Activated CD4-positive, alpha-beta T cell treated with anti-CD3 and anti-CD28 coated beads, Interleukin-2, amount 10 ng/mL, durations not matched to agents 7 days and 5 days (primary cell): ENCODE results near the gene VPS13D. TPM values are rescaled to one million over a fixed set of nuclear protein-coding genes. Genes with fewer than 3 reads are reported as not detected.

Experiments
- CTCF ChIA-PET: fragments of 350-600 bp; sonication (Branson Sonifier 250); formaldehyde crosslinking; loops from one replicate; lab custom pipeline; 2021; ENCODE audit warnings: antibody characterized with exemption; lab: Charles Lee
- POLR2A ChIA-PET: fragments of 350-600 bp; sonication (Branson Sonifier 250); formaldehyde crosslinking; loops from one replicate; lab custom pipeline; 2021; ENCODE audit warnings: antibody characterized with exemption; lab: Charles Lee
- DNase-seq: peaks from one replicate; pipeline ENCODE4 v3.0.0-alpha.2; 2020
- H3K27ac Mint-ChIP-seq: one replicate; pipeline ENCODE4 v1.8.0; 2021; ENCODE audit warnings: mild to moderate bottlenecking, moderate library complexity, mixed read lengths
- H3K27me3 Mint-ChIP-seq: one replicate; pipeline ENCODE4 v1.8.0; 2021; ENCODE audit warnings: mixed read lengths
- H3K36me3 Mint-ChIP-seq: one replicate; pipeline ENCODE4 v1.8.0; 2021; ENCODE audit warnings: low read depth, mixed read lengths
- H3K4me1 Mint-ChIP-seq: one replicate; pipeline ENCODE4 v1.8.0; 2021; ENCODE audit warnings: mixed read lengths
- H3K4me3 Mint-ChIP-seq: one replicate; pipeline ENCODE4 v1.8.0; 2021; ENCODE audit warnings: mild to moderate bottlenecking, moderate library complexity, mixed read lengths
- H3K9me3 Mint-ChIP-seq: one replicate; pipeline ENCODE4 v1.8.0; 2021; ENCODE audit warnings: mixed read lengths
- total RNA-seq, 2 experiments: library from RNA; stranded (reverse); gene quantifications; one replicate each; pipeline ENCODE4 v1.2.3, GENCODE V29; 2021

VPS13D gene
- total RNA-seq, 2 experiments from 2014 or later = 34.0 to 41.9 TPM

- no peak for DNase-seq
- Mint-ChIP-seq H3K9me3 (no peaks in the 10 kb centered on the region), H3K36me3 (no peaks in the 10 kb centered on the region), H3K4me1 (no peaks in the 10 kb centered on the region), H3K27ac (no peak overlapping the region), H3K4me3 (no peak overlapping the region), H3K27me3 (peaks cover 4% of the 10 kb centered on the region)
- ChIA-PET POLR2A (no interaction called here), CTCF (interaction anchor here (0.6 to 1.5 kb wide), 2 partner anchors 17 to 18 kb away, joined by 3 read pairs; no protein-coding TSS in a partner anchor)
Measured at GRCh38 chr1:12548279-12548972, 318.6 kb downstream of the VPS13D start.

- CTCF ChIA-PET = interaction anchor here (0.6 to 1.5 kb wide), 2 partner anchors 16 to 17 kb away, joined by 3 read pairs; no protein-coding TSS in a partner anchor
- Mint-ChIP-seq H3K27ac (no peak overlapping the region), H3K36me3 (no peaks in the 10 kb centered on the region), H3K27me3 (peaks cover 4% of the 10 kb centered on the region), H3K9me3 (no peaks in the 10 kb centered on the region), H3K4me3 (no peak overlapping the region), H3K4me1 (no peaks in the 10 kb centered on the region)
- POLR2A ChIA-PET = no interaction called here
- no peak for DNase-seq
Measured at GRCh38 chr1:12548973-12549459, 319.2 kb downstream of the VPS13D start.

GRCh38 chr1:12549460-12550349 is 319.9 kb downstream of the VPS13D start:
- ChIA-PET CTCF (interaction anchor here (0.6 to 1.5 kb wide), 2 partner anchors 17 to 124 kb away, joined by 3 to 4 read pairs; no protein-coding TSS in a partner anchor), POLR2A (no interaction called here)
- Mint-ChIP-seq H3K27me3 (no peaks in the 10 kb centered on the region), H3K4me1 (no peaks in the 10 kb centered on the region), H3K27ac (no peak overlapping the region), H3K4me3 (no peak overlapping the region), H3K36me3 (no peaks in the 10 kb centered on the region), H3K9me3 (no peaks in the 10 kb centered on the region)
- no peak for DNase-seq

GRCh38 chr1:12551584-12551983 is 321.8 kb downstream of the VPS13D start:
- no peak overlapping the region for H3K4me3 Mint-ChIP-seq
- no peaks in the 10 kb centered on the region for H3K4me1 Mint-ChIP-seq
- ChIA-PET CTCF (no interaction called here), POLR2A (no interaction called here)
- no peaks in the 10 kb centered on the region for H3K36me3 Mint-ChIP-seq
- no peak overlapping the region for H3K27ac Mint-ChIP-seq
- no peaks in the 10 kb centered on the region for H3K27me3 Mint-ChIP-seq
- DNase-seq = no peak
- no peaks in the 10 kb centered on the region for H3K9me3 Mint-ChIP-seq

- CTCF ChIA-PET = no interaction called here
- no peak for DNase-seq
- no peaks in the 10 kb centered on the region for H3K36me3 Mint-ChIP-seq
- POLR2A ChIA-PET = no interaction called here
- H3K27me3 Mint-ChIP-seq = no peaks in the 10 kb centered on the region
- no peak overlapping the region for H3K27ac Mint-ChIP-seq
- H3K4me3 Mint-ChIP-seq = no peak overlapping the region
- H3K4me1 Mint-ChIP-seq = no peaks in the 10 kb centered on the region
- no peaks in the 10 kb centered on the region for H3K9me3 Mint-ChIP-seq
Measured at GRCh38 chr1:12552111-12552888, 322.5 kb downstream of the VPS13D start.

- DNase-seq = no peak
- H3K27me3 Mint-ChIP-seq = no peaks in the 10 kb centered on the region
- no peaks in the 10 kb centered on the region for H3K9me3 Mint-ChIP-seq
- H3K4me1 Mint-ChIP-seq = no peaks in the 10 kb centered on the region
- no peak overlapping the region for H3K27ac Mint-ChIP-seq
- H3K36me3 Mint-ChIP-seq = no peaks in the 10 kb centered on the region
- POLR2A ChIA-PET = no interaction called here
- CTCF ChIA-PET = no interaction called here
- H3K4me3 Mint-ChIP-seq = no peak overlapping the region
Measured at GRCh38 chr1:12552951-12553921, 323.4 kb downstream of the VPS13D start.

GRCh38 chr1:12553963-12554362 is 324.1 kb downstream of the VPS13D start:
- no peak for DNase-seq
- Mint-ChIP-seq H3K4me1 (no peaks in the 10 kb centered on the region), H3K27ac (no peak overlapping the region), H3K4me3 (no peak overlapping the region), H3K27me3 (peaks cover 3% of the 10 kb centered on the region), H3K9me3 (no peaks in the 10 kb centered on the region), H3K36me3 (no peaks in the 10 kb centered on the region)
- ChIA-PET POLR2A (no interaction called here), CTCF (no interaction called here)

- Mint-ChIP-seq H3K27ac (no peak overlapping the region), H3K4me3 (no peak overlapping the region), H3K36me3 (no peaks in the 10 kb centered on the region), H3K27me3 (peaks cover 3% of the 10 kb centered on the region), H3K9me3 (no peaks in the 10 kb centered on the region), H3K4me1 (no peaks in the 10 kb centered on the region)
- no peak for DNase-seq
- ChIA-PET CTCF (no interaction called here), POLR2A (no interaction called here)
Measured at GRCh38 chr1:12554521-12555305, 324.9 kb downstream of the VPS13D start.

- Mint-ChIP-seq H3K27ac (no peak overlapping the region), H3K36me3 (no peaks in the 10 kb centered on the region), H3K9me3 (no peaks in the 10 kb centered on the region), H3K4me3 (no peak overlapping the region), H3K4me1 (no peaks in the 10 kb centered on the region), H3K27me3 (peaks cover 3% of the 10 kb centered on the region)
- ChIA-PET CTCF (interaction anchor here (1.3 kb wide), 1 partner anchor 9 kb away, joined by 3 read pairs; no protein-coding TSS in a partner anchor), POLR2A (no interaction called here)
- no peak for DNase-seq
Measured at GRCh38 chr1:12555411-12556367, 325.9 kb downstream of the VPS13D start.

GRCh38 chr1:12556368-12556930 is 326.6 kb downstream of the VPS13D start:
- Mint-ChIP-seq H3K36me3 (no peaks in the 10 kb centered on the region), H3K27me3 (peaks cover 3% of the 10 kb centered on the region), H3K27ac (no peak overlapping the region), H3K4me3 (no peak overlapping the region), H3K4me1 (no peaks in the 10 kb centered on the region), H3K9me3 (no peaks in the 10 kb centered on the region)
- no peak for DNase-seq
- POLR2A ChIA-PET = no interaction called here
- CTCF ChIA-PET = interaction anchor here (1.3 kb wide), 1 partner anchor 9 kb away, joined by 3 read pairs; no protein-coding TSS in a partner anchor
